T-helper 17 cell (primary cell): ENCODE measurements around the gene TMEM63C. TPM values are rescaled to one million over a fixed set of nuclear protein-coding genes. Genes with fewer than 3 reads are reported as not detected.

ENCODE experiments used
- ATAC-seq: fragments of 150-1000 bp; cut with Tn5 transposase; 2 replicates; pipeline ENCODE4 v1.10.0; 2021; ENCODE audit warnings: mild to moderate bottlenecking, moderate library complexity
- DNase-seq, 3 donors: peaks; one replicate each; pipeline versions ENCODE4 v3.0.0 to v3.0.0-alpha.2; 2020 to 2021
- H3K9me3 ChIP-seq: one replicate; pipeline ENCODE4 v1.7.0; 2013; ENCODE audit warnings: low read length, mild to moderate bottlenecking; ENCODE audit not compliant: control insufficient read depth, poor library complexity, severe bottlenecking
- H3K27ac Mint-ChIP-seq: one replicate; pipeline ENCODE4 v1.8.0; 2022; ENCODE audit warnings: mild to moderate bottlenecking, moderate library complexity, mixed read lengths
- H3K27me3 Mint-ChIP-seq: one replicate; pipeline ENCODE4 v1.8.0; 2022; ENCODE audit warnings: mixed read lengths
- H3K36me3 Mint-ChIP-seq: one replicate; pipeline ENCODE4 v1.8.0; 2022; ENCODE audit warnings: low read depth, mixed read lengths
- H3K4me1 Mint-ChIP-seq: one replicate; pipeline ENCODE4 v1.8.0; 2022; ENCODE audit warnings: mild to moderate bottlenecking, mixed read lengths
- H3K4me3 Mint-ChIP-seq: one replicate; pipeline ENCODE4 v1.8.0; 2022; ENCODE audit warnings: mild to moderate bottlenecking, moderate library complexity, mixed read lengths
- total RNA-seq, 4 donors: library from RNA in 2 of 4; stranded (reverse) in 2 of 4; gene quantifications; one replicate each; pipeline ENCODE4 v1.2.3 and lab custom pipeline; 2022 to 2026

Gene TMEM63C
- total RNA-seq, 2 donors from 2014 or later: 0.65 to 1.1 TPM

DNA sequence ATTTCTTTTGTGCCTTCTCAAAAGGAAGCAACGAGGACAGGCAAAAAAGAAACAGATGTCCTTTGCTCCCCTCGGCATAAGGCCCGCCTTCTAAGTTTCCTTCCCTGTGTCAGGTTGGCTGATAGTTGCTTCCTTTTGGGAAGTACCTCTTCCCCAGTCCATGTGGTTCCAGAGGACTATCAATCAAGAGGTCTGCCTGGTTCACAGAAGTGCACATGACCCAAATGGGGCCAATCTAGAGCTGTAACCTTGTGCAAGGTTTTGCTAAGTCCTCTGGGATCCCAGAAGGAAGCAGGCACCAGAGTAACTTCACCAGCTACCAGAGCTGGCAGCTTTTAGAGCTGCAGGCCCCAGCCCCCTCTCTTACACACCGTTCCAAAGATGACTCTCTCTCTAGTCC lies 42.6 kb downstream of the TMEM63C start:
- Mint-ChIP-seq H3K27me3 (peaks cover 13% of the 10 kb centered on the region), H3K36me3 (peaks cover 3% of the 10 kb centered on the region), H3K4me1 (no peaks in the 10 kb centered on the region), H3K4me3 (no peak overlapping the region), H3K27ac (no peak overlapping the region)
- no peaks in the 10 kb centered on the region for H3K9me3 ChIP-seq
- ATAC-seq (no peak), DNase-seq (no peak)

- no peak overlapping the region for H3K4me3 Mint-ChIP-seq
- peaks cover 13% of the 10 kb centered on the region for H3K27me3 Mint-ChIP-seq
- H3K4me1 Mint-ChIP-seq: no peaks in the 10 kb centered on the region
- no peaks in the 10 kb centered on the region for H3K9me3 ChIP-seq
- peaks cover 3% of the 10 kb centered on the region for H3K36me3 Mint-ChIP-seq
- no peak for ATAC-seq
- H3K27ac Mint-ChIP-seq: no peak overlapping the region
- no peak for DNase-seq
These were observed 43.7 kb downstream of the TMEM63C start for GRCh38 chr14:77225254-77225653.

GRCh38 chr14:77225892-77226557 lies 44.4 kb downstream of the TMEM63C start:
- Mint-ChIP-seq H3K4me3 (no peak overlapping the region), H3K36me3 (peaks cover 3% of the 10 kb centered on the region), H3K4me1 (no peaks in the 10 kb centered on the region), H3K27ac (no peak overlapping the region), H3K27me3 (peaks cover 13% of the 10 kb centered on the region)
- DNase-seq (no peak), ATAC-seq (no peak)
- H3K9me3 ChIP-seq: no peaks in the 10 kb centered on the region

- Mint-ChIP-seq H3K4me1 (no peaks in the 10 kb centered on the region), H3K27me3 (peaks cover 4% of the 10 kb centered on the region), H3K4me3 (no peak overlapping the region), H3K36me3 (no peaks in the 10 kb centered on the region), H3K27ac (no peak overlapping the region)
- ATAC-seq: no peak
- DNase-seq: no peak
- no peaks in the 10 kb centered on the region for H3K9me3 ChIP-seq
These were observed 46.5 kb downstream of the TMEM63C start for GRCh38 chr14:77228056-77228455.

DNA sequence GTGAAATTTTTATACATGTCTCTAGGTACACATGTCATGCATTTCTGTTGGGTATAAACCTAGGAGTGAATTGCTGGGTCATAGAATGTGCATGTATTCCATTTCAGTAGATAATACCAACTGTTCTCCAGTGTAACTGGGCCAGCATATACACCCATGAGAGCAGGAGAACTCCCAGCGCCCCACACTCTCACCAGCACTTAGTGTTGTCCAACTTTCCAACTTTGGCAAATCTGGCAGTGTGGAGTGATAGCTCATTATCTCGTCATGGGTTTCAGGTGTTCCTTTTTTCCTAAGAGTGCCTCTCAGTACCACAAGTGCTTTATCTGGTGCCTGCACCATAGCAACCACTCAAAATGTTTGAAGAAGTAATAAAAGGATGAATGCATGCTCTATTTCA lies 49.3 kb downstream of the TMEM63C start:
- no peak for DNase-seq
- Mint-ChIP-seq H3K4me1 (no peaks in the 10 kb centered on the region), H3K4me3 (no peak overlapping the region), H3K27me3 (peaks cover 4% of the 10 kb centered on the region), H3K36me3 (no peaks in the 10 kb centered on the region), H3K27ac (no peak overlapping the region)
- H3K9me3 ChIP-seq: no peaks in the 10 kb centered on the region
- no peak for ATAC-seq

DNA sequence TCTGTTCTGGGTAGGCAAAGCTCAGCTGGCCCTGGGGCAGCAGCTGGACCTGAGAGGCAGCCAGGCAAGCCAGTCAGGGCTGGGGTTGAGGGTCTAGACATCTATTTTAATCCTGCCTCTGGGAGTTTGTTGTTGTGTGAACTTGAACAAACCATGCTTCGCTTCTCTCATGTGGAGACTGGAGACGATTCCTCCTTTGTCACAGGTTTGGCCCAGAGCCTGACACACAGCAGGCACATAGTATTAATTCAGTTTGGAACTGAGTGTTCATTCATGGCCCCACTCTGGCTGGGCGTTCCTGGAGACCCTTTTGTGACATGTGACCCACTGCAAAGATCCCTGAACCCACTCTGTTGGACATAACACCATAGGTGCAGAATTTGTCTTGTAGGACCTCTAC lies 50.1 kb downstream of the TMEM63C start:
- peaks cover 4% of the 10 kb centered on the region for H3K27me3 Mint-ChIP-seq
- no peak for ATAC-seq
- no peaks in the 10 kb centered on the region for H3K9me3 ChIP-seq
- no peaks in the 10 kb centered on the region for H3K4me1 Mint-ChIP-seq
- H3K36me3 Mint-ChIP-seq: no peaks in the 10 kb centered on the region
- no peak overlapping the region for H3K27ac Mint-ChIP-seq
- no peak for DNase-seq
- no peak overlapping the region for H3K4me3 Mint-ChIP-seq

GRCh38 chr14:77236814-77237213 lies 55.2 kb downstream of the TMEM63C start:
- H3K9me3 ChIP-seq: no peaks in the 10 kb centered on the region
- Mint-ChIP-seq H3K27ac (no peak overlapping the region), H3K36me3 (no peaks in the 10 kb centered on the region), H3K27me3 (peaks cover 4% of the 10 kb centered on the region), H3K4me1 (no peaks in the 10 kb centered on the region), H3K4me3 (no peak overlapping the region)
- DNase-seq (no peak), ATAC-seq (no peak)

DNA sequence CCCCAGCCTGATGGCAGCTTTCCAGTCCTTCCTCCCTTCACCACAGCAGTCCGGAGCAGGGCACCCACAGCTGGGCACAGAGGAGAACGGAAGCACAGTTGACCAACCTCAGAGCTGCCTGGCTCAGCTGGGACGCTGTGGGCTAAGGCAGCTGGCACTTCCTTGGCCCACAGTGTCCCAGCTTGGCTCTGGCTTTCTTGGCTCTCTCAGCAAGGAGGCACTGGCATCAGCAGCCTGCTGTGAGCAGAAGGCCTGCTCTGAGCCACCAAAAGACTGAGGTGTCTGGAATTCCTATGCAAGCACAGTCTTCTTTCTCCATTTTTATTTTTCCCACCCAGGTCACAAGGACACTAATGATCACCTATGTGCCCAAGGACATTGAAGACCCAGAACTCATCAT lies 56.8 kb downstream of the TMEM63C start:
- Mint-ChIP-seq H3K36me3 (no peaks in the 10 kb centered on the region), H3K4me3 (no peak overlapping the region), H3K4me1 (no peaks in the 10 kb centered on the region), H3K27me3 (peaks cover 11% of the 10 kb centered on the region), H3K27ac (no peak overlapping the region)
- no peak for ATAC-seq
- H3K9me3 ChIP-seq: no peaks in the 10 kb centered on the region
- DNase-seq: no peak

- Mint-ChIP-seq H3K4me3 (no peak overlapping the region), H3K27ac (no peak overlapping the region), H3K36me3 (peaks cover 2% of the 10 kb centered on the region), H3K27me3 (peaks cover 11% of the 10 kb centered on the region), H3K4me1 (no peaks in the 10 kb centered on the region)
- no peak for ATAC-seq
- DNase-seq: no peak
- H3K9me3 ChIP-seq: no peaks in the 10 kb centered on the region
These were observed 57.4 kb downstream of the TMEM63C start for GRCh38 chr14:77238996-77239395.

GRCh38 chr14:77239412-77239811 lies 57.8 kb downstream of the TMEM63C start:
- no peaks in the 10 kb centered on the region for H3K4me1 Mint-ChIP-seq
- no peak overlapping the region for H3K4me3 Mint-ChIP-seq
- no peaks in the 10 kb centered on the region for H3K9me3 ChIP-seq
- DNase-seq: no peak
- H3K27ac Mint-ChIP-seq: no peak overlapping the region
- peaks cover 2% of the 10 kb centered on the region for H3K36me3 Mint-ChIP-seq
- no peak for ATAC-seq
- peaks cover 11% of the 10 kb centered on the region for H3K27me3 Mint-ChIP-seq

- H3K4me1 Mint-ChIP-seq: no peaks in the 10 kb centered on the region
- ATAC-seq: no peak
- peaks cover 7% of the 10 kb centered on the region for H3K27me3 Mint-ChIP-seq
- no peaks in the 10 kb centered on the region for H3K9me3 ChIP-seq
- H3K36me3 Mint-ChIP-seq: peaks cover 2% of the 10 kb centered on the region
- no peak for DNase-seq
- no peak overlapping the region for H3K4me3 Mint-ChIP-seq
- H3K27ac Mint-ChIP-seq: no peak overlapping the region
These were observed 58.8 kb downstream of the TMEM63C start for GRCh38 chr14:77240336-77240915.

DNA sequence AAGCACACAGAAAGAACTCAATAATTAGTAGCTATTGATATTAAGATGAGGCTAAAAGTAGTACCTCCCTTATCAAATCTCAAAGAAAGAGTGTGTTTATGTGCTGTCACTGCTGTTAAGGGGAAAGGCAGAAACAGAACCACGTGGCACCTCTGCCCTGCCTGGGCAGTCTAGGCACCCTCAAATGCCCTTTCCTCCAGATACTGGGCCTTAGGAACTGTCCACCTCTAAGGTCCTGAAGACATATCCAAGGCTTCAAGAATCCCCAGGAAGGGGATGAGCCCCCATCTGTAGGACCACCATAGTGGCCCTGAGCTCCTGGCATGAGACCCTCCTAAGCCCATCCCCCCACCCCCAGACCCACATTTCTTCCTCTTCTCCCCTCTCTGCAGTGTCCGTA lies 60.4 kb downstream of the TMEM63C start:
- H3K9me3 ChIP-seq: no peaks in the 10 kb centered on the region
- Mint-ChIP-seq H3K4me1 (no peaks in the 10 kb centered on the region), H3K27ac (no peak overlapping the region), H3K27me3 (peaks cover 7% of the 10 kb centered on the region), H3K4me3 (no peak overlapping the region), H3K36me3 (peaks cover 2% of the 10 kb centered on the region)
- DNase-seq (no peak), ATAC-seq (no peak)

DNA sequence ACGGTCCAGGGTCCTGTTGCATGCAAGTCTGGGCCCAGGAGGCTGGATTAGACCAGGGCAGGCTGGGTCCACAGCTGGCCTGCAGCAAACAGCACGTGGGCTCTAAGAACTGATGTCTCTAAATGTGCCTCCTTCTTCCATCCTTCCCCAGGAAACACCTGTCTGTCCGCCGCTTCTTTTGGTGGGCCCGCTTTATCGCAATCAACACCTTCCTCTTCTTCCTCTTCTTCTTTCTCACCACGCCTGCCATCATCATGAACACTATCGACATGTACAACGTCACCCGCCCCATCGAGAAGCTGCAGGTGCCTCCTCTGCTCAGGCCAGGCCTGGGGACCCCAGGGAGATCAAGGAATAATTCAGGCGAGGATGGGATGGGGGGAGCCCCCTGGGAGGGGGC lies 61.2 kb downstream of the TMEM63C start:
- no peaks in the 10 kb centered on the region for H3K9me3 ChIP-seq
- DNase-seq (no peak), ATAC-seq (no peak)
- Mint-ChIP-seq H3K36me3 (peaks cover 2% of the 10 kb centered on the region), H3K4me1 (no peaks in the 10 kb centered on the region), H3K27ac (no peak overlapping the region), H3K4me3 (no peak overlapping the region), H3K27me3 (peaks cover 7% of the 10 kb centered on the region)

- ATAC-seq (no peak), DNase-seq (no peak)
- H3K9me3 ChIP-seq: no peaks in the 10 kb centered on the region
- Mint-ChIP-seq H3K4me1 (no peaks in the 10 kb centered on the region), H3K36me3 (peaks cover 2% of the 10 kb centered on the region), H3K4me3 (no peak overlapping the region), H3K27me3 (peaks cover 7% of the 10 kb centered on the region), H3K27ac (no peak overlapping the region)
These were observed 62.3 kb downstream of the TMEM63C start for GRCh38 chr14:77243853-77244252.
